ENCODE measurements around the gene CFTR. TPM values are rescaled to one million over a fixed set of nuclear protein-coding genes. Genes with fewer than 3 reads are reported as not detected.

Gene CFTR
- total RNA-seq, 2 donors from 2014 or later, result 251 to 329 TPM

GRCh38 chr7:117637937-117638336, 158.1 kb downstream of the CFTR start:
- no peak overlapping the region for H3K4me3 ChIP-seq
- no peaks in the 10 kb centered on the region for H3K9me3 ChIP-seq
- H3K4me1 ChIP-seq, result peaks cover 13% of the 10 kb centered on the region
- intact Hi-C loops (cut with DNase I), result no loop called here
- no peaks in the 10 kb centered on the region for H3K27me3 ChIP-seq
- H3K36me3 ChIP-seq (replicated peaks in 1 of 2; ENCODE audit: insufficient read depth in 1 of 2, low read depth in 2 of 2), result no peaks in the 10 kb centered on the region
- DNase-seq (no peak), ATAC-seq (no peak)
- no peak for TF ChIP-seq CTCF (IDR thresholded peaks at IDR 0.05)
- 73 to 75% methylated on average over 2 of the region's 2 CpGs for WGBS, 2 donors
- H3K27ac ChIP-seq, result no peak overlapping the region

- DNase-seq (no peak), ATAC-seq (no peak)
- Histone ChIP-seq H3K27ac (peak overlapping the region in 1 of 4 donors; percentile 12), H3K4me1 (peaks cover 20% of the 10 kb centered on the region), H3K4me3 (no peak overlapping the region), H3K36me3 (replicated peaks in 1 of 2; ENCODE audit: insufficient read depth in 1 of 2, low read depth in 2 of 2) (no peaks in the 10 kb centered on the region), H3K27me3 (no peaks in the 10 kb centered on the region), H3K9me3 (no peaks in the 10 kb centered on the region)
- TF ChIP-seq CTCF (IDR thresholded peaks at IDR 0.05) (no peak), POLR2A (IDR thresholded peaks at IDR 0.05) (no peak)
- intact Hi-C loops (cut with DNase I), result no loop called here
- WGBS, 2 donors, result 56 to 71% methylated on average over 2 of the region's 2 CpGs
These were observed 160.1 kb downstream of the CFTR start for GRCh38 chr7:117639966-117640365.

- no peak for TF ChIP-seq CTCF (IDR thresholded peaks at IDR 0.05)
- no peak for TF ChIP-seq POLR2A (IDR thresholded peaks at IDR 0.05)
- intact Hi-C loops (cut with DNase I), result no loop called here
- Histone ChIP-seq H3K4me1 (peaks cover 20% of the 10 kb centered on the region), H3K9me3 (no peaks in the 10 kb centered on the region), H3K27me3 (no peaks in the 10 kb centered on the region), H3K27ac (peak overlapping the region in 1 of 4 donors; percentile 12), H3K4me3 (no peak overlapping the region), H3K36me3 (replicated peaks in 1 of 2; ENCODE audit: insufficient read depth in 1 of 2, low read depth in 2 of 2) (no peaks in the 10 kb centered on the region)
- ATAC-seq (no peak), DNase-seq (no peak)
These were observed 160.6 kb downstream of the CFTR start for GRCh38 chr7:117640465-117640864.

GRCh38 chr7:117645481-117646165, 165.8 kb downstream of the CFTR start:
- Histone ChIP-seq H3K4me1 (peaks cover 18% of the 10 kb centered on the region), H3K36me3 (replicated peaks in 1 of 2; ENCODE audit: insufficient read depth in 1 of 2, low read depth in 2 of 2) (no peaks in the 10 kb centered on the region), H3K9me3 (no peaks in the 10 kb centered on the region), H3K4me3 (no peak overlapping the region), H3K27ac (peak overlapping the region in 1 of 4 donors; percentile 17), H3K27me3 (no peaks in the 10 kb centered on the region)
- intact Hi-C loops (cut with DNase I), result no loop called here
- no peak for DNase-seq
- TF ChIP-seq POLR2A (IDR thresholded peaks at IDR 0.05) (no peak), CTCF (IDR thresholded peaks at IDR 0.05) (no peak)
- no peak for ATAC-seq

- Histone ChIP-seq H3K4me1 (peaks cover 7% of the 10 kb centered on the region), H3K27me3 (no peaks in the 10 kb centered on the region), H3K9me3 (no peaks in the 10 kb centered on the region), H3K27ac (peak overlapping the region in 2 of 4 donors; percentile 14 to 55), H3K4me3 (no peak overlapping the region), H3K36me3 (replicated peaks in 1 of 2; ENCODE audit: insufficient read depth in 1 of 2, low read depth in 2 of 2) (no peaks in the 10 kb centered on the region)
- WGBS, 2 donors, result 64 to 72% methylated on average over 5 of the region's 5 CpGs
- ATAC-seq, result peak; percentile 21
- intact Hi-C loops (cut with DNase I), result no loop called here
- TF ChIP-seq CTCF (IDR thresholded peaks at IDR 0.05), result no peak
- no peak for TF ChIP-seq POLR2A (IDR thresholded peaks at IDR 0.05)
- no peak for DNase-seq
These were observed 168.5 kb downstream of the CFTR start for GRCh38 chr7:117648203-117648866.

All from body of pancreas (tissue), 4 donors.